A673 (cell line): Measurements from ENCODE around the gene TMEM170A. TPM values are rescaled to one million over a fixed set of nuclear protein-coding genes. Genes with fewer than 3 reads are reported as not detected.

Experiments used
- BruUV-seq: library from RNA; stranded (reverse); fragments of 400-500 nt; replicated peaks from 2 replicates; lab custom pipeline; 2021; lab: Mats Ljungman, UMichigan
- CTCF ChIA-PET: fragments of 300-600 bp; sonication (Branson Sonifier 250); formaldehyde crosslinking; loops from one replicate; lab custom pipeline; 2022; ENCODE audit warnings: antibody characterized with exemption; lab: Charles Lee
- POLR2A ChIA-PET: fragments of 300-600 bp; sonication (Branson Sonifier 250); formaldehyde crosslinking; loops from one replicate; lab custom pipeline; 2022; ENCODE audit warnings: antibody characterized with exemption; ENCODE audit not compliant: low non-redundant PET; lab: Charles Lee
- DNase-seq: peaks from one replicate; pipeline ENCODE4 v3.0.0-alpha.2; 2015; ENCODE audit warnings: low spot score
- H3K27ac ChIP-seq: fragments of 200-600 bp; sonication (generic); 2 replicates; pipeline ENCODE4 v1.5.1; 2016; ENCODE audit warnings: mixed run types, low read depth, mild to moderate bottlenecking, mixed read lengths, antibody characterized with exemption, low read length; ENCODE audit not compliant: poor library complexity, severe bottlenecking
- H3K27me3 ChIP-seq: fragments of 200-600 bp; sonication (generic); replicated peaks from 2 replicates; pipeline ENCODE4 v1.6.1; 2017; ENCODE audit warnings: mixed run types, low read depth, mild to moderate bottlenecking, mixed read lengths, antibody characterized with exemption, low read length; ENCODE audit not compliant: insufficient read depth, poor library complexity
- H3K36me3 ChIP-seq: fragments of 200-600 bp; sonication (generic); 2 replicates; pipeline ENCODE4 v1.6.1; 2016; ENCODE audit warnings: mixed run types, mild to moderate bottlenecking, mixed read lengths, antibody characterized with exemption, low read length; ENCODE audit not compliant: insufficient read depth, poor library complexity, severe bottlenecking
- H3K4me1 ChIP-seq: fragments of 200-600 bp; sonication (generic); 2 replicates; pipeline ENCODE4 v1.6.1; 2017; ENCODE audit warnings: mixed run types, mild to moderate bottlenecking, mixed read lengths, antibody characterized with exemption, low read length; ENCODE audit not compliant: insufficient read depth, poor library complexity, severe bottlenecking
- H3K4me3 ChIP-seq: fragments of 200-600 bp; sonication (generic); 2 replicates; pipeline ENCODE4 v1.5.1; 2016; ENCODE audit warnings: low read depth, mixed run types, mild to moderate bottlenecking, mixed read lengths, low read length; ENCODE audit not compliant: poor library complexity, severe bottlenecking
- H3K9me3 ChIP-seq: fragments of 200-600 bp; sonication (generic); 2 replicates; pipeline ENCODE4 v1.6.1; 2016; ENCODE audit warnings: mixed run types, low read depth, mild to moderate bottlenecking, mixed read lengths, antibody characterized with exemption, low read length; ENCODE audit not compliant: poor library complexity, severe bottlenecking
- EZH2 ChIP-seq: fragments of 200-600 bp; sonication (generic); IDR thresholded peaks from 2 replicates; pipeline ENCODE4 v1.6.1; 2017; ENCODE audit warnings: borderline replicate concordance, low read depth, mild to moderate bottlenecking, mixed read lengths, antibody characterized with exemption, low read length; ENCODE audit not compliant: poor library complexity, severe bottlenecking
- intact Hi-C: fragments of 100-400 bp; cut with micrococcal nuclease; formaldehyde crosslinking; loops from one replicate; pipeline ENCODE4 v1.10.0; 2022; ENCODE audit not compliant: unreplicated experiment
- total RNA-seq: library from RNA; stranded (reverse); gene quantifications from 2 replicates; pipeline ENCODE4 v1.2.3, GENCODE V29; 2021
- TF ChIP-seq, protein P1 (sequence below): fragments of 300-800, 200-600 bp; sonication (generic); conservative IDR thresholded peaks from 2 replicates; pipeline ENCODE4 v1.5.1; 2017; ENCODE audit warnings: low read depth, mild to moderate bottlenecking, antibody characterized with exemption, low read length, moderate library complexity, mixed read lengths

TMEM170A gene
- total RNA-seq, 1 experiment from 2014 or later, result 25.9 TPM

DNA sequence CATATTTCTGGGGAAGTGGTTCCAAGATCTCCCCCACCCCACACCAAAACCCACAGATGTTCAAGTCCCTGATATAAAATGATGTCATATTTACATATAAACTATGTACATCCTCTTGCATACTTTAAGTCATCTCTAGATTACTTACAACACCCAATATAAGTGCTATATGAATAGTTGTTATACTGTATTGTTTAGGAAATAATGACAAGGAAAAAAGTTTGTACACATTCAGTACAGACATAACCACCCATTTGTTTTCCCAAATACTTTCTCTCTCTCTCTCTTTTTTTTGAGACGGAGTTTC lies 42.7 kb downstream of the TMEM170A start:
- intact Hi-C loops, result no loop called here
- Histone ChIP-seq H3K27me3 (no peaks in the 10 kb centered on the region), H3K27ac (peak overlapping the region; percentile 81), H3K4me3 (no peak overlapping the region), H3K36me3 (no peaks in the 10 kb centered on the region), H3K4me1 (peaks cover 39% of the 10 kb centered on the region), H3K9me3 (no peaks in the 10 kb centered on the region)
- TF ChIP-seq, protein P1, sequence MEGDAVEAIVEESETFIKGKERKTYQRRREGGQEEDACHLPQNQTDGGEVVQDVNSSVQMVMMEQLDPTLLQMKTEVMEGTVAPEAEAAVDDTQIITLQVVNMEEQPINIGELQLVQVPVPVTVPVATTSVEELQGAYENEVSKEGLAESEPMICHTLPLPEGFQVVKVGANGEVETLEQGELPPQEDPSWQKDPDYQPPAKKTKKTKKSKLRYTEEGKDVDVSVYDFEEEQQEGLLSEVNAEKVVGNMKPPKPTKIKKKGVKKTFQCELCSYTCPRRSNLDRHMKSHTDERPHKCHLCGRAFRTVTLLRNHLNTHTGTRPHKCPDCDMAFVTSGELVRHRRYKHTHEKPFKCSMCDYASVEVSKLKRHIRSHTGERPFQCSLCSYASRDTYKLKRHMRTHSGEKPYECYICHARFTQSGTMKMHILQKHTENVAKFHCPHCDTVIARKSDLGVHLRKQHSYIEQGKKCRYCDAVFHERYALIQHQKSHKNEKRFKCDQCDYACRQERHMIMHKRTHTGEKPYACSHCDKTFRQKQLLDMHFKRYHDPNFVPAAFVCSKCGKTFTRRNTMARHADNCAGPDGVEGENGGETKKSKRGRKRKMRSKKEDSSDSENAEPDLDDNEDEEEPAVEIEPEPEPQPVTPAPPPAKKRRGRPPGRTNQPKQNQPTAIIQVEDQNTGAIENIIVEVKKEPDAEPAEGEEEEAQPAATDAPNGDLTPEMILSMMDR, result no peak
- TF ChIP-seq EZH2, result no peak
- ChIA-PET CTCF (interaction anchor here (0.7 kb wide), 1 partner anchor 32 kb away, joined by 3 read pairs; no protein-coding TSS in a partner anchor), POLR2A (no interaction called here)
- DNase-seq, result no peak
- BruUV-seq, result no TSS peak

DNA sequence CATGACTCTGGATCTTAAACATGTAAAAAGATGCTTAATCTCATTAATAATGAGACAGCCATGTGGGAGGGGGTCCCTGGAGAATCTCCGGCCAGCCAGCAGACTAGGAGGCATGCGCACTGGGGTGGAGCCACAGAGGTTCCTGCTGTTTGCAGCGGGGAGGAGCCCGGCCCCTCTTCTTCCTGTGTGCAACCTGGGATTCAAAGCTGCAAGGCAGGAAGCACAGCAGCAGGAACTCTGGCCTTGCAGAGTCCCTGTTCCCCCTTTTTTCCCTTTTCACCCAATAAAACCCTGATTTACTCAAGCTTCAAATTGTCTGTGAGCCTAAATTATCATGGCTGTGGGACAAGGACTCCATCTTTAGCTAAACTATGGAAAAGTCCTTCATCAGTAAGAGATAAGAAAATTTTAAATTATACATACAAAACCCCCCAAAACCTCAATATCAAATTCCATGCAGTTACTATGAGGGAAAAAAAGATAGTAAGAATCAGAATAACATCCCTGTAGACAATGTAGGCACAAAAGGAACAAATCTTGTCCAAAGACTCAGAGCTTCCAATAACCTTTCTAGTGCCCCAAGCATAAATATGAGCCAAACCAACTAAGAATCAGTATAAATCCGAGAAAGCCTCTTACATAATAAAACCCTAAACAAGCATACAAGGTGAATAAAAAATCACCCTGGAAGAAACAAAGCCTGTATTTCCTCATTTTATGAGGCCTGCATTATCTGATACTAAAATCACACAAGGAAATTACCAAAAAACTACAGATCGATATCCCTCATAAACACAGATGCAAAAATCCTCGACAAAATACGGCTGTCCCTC lies 43.3 kb downstream of the TMEM170A start:
- Histone ChIP-seq H3K4me1 (peaks cover 35% of the 10 kb centered on the region), H3K4me3 (peak overlapping the region; percentile 3), H3K36me3 (no peaks in the 10 kb centered on the region), H3K27me3 (no peaks in the 10 kb centered on the region), H3K27ac (peak overlapping the region; percentile 81), H3K9me3 (no peaks in the 10 kb centered on the region)
- no peak for TF ChIP-seq EZH2
- TF ChIP-seq, protein P1, result no peak
- BruUV-seq, result no TSS peak
- ChIA-PET POLR2A (no interaction called here), CTCF (interaction anchor here (0.6 to 0.7 kb wide), 2 partner anchors 33 to 135 kb away, joined by 3 to 4 read pairs; partner anchors contain the start of gene TMEM231)
- intact Hi-C loops, result no loop called here
- DNase-seq, result peak; percentile 97

- no peak for TF ChIP-seq EZH2
- TF ChIP-seq, protein P1, result no peak
- DNase-seq, result no peak
Measured at GRCh38 chr16:75416904-75417565, 47.5 kb downstream of the TMEM170A start.

More at GRCh38 chr16:75416904-75417565, 47.5 kb downstream of the TMEM170A start:
- POLR2A ChIA-PET, result no interaction called here
- CTCF ChIA-PET, result no interaction called here
- intact Hi-C loops, result no loop called here
- H3K36me3 ChIP-seq, result peaks cover 8% of the 10 kb centered on the region
- no peaks in the 10 kb centered on the region for H3K27me3 ChIP-seq
- H3K4me3 ChIP-seq, result no peak overlapping the region
- peaks cover 34% of the 10 kb centered on the region for H3K4me1 ChIP-seq
- H3K27ac ChIP-seq, result no peak overlapping the region
- no TSS peak for BruUV-seq
- no peaks in the 10 kb centered on the region for H3K9me3 ChIP-seq
